NCI-H446 (cell line): ENCODE measurements around the gene DDR2.
A peak's percentile ranks its signal among the peaks of the same experiment; 100 is the strongest.

ENCODE experiments used
- DNase-seq, 2 experiments: peaks; one replicate each; lab custom pipeline; 2025; lab: John Stamatoyannopoulos, UW

The DDR2 gene

GRCh38 chr1:162672622-162673260, 40.5 kb downstream of the DDR2 start:
- DNase-seq: peak in 1 of 2 experiments; percentile 42

DNA sequence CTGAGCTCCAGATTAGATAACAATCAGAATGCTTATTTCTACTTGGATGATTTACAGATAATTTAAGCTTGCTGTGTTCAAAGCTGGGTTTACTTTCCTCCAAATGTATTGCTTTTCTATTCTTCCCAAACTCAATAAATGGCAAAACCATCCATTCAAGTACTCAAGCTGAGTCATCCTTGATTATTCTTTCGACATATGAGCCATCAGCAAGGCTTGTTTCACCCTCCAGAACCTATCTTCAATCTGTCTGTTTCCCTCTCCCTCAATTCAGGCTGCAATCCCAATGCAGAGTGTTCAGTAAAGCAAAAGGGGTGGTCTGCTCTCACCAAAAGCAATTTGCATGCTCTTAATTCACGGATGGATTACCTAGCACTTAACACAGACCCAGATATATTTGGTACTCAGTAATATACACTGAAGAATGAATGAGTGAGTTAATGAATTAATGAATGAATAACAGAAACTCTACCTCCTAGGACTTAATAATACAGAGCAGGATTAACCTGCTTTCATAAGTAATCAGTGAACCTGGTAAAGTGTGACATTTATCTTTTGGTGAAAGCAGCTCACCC, 41.9 kb downstream of the DDR2 start:
- DNase-seq: peak in 1 of 2 experiments; percentile 50

DNA sequence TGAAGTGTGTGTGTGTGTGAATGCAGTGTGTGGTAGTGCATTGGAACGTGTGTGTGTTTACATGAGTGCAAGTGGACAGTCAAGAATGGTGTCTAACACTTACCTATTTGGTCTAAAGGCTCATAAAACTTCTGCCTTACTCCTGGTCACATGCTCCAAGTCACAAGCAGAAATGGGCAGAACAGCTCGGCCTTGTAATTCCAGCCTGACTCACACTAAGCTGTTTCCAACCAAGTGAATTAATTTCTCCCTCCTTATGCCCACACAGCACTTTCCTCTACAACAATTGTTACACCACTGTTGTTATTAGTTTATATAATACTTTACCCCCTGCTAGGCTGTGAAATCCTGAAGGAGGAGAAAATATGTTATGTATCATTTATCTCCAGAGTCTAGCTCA, 43.8 kb downstream of the DDR2 start:
- peak in 1 of 2 experiments; percentile 29 for DNase-seq

GRCh38 chr1:162676750-162677149, 44.5 kb downstream of the DDR2 start:
- DNase-seq: peak; percentile 27 to 40

DNA sequence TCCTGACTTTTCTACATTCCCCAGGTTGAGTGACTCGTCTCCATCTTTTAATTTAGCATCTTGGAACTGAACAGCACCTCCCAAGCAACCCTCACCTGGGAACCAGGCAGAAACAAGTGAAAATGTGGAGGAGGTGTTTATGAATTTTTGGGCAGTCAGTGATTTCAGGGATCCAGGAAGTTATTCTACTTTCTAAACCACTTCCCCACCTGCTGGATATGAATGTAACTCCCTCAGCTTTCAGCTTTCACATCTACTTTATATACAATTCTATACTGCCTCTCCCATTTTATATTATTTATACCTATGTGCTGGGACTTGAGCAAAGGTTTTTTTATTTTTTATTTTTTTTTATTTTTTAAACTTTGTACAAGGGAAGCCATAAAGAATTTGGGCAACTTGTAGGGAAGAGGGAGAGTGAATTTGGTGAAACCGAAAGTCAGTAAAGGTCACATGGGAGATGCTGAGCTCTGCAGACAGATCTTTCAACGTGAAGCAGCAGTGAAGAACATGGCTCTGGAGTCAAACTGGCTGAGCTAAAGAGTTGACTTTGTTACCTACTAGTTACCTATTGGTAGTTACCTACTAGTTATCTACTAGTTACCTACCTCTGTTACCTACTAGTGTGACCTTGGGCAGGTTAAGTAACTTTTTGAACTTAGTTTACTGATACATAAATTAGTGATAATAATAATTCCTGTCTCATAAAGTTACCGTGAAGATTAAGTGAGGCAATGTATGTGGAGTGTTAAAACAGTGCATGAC, 45.5 kb downstream of the DDR2 start:
- no peak for DNase-seq

DNA sequence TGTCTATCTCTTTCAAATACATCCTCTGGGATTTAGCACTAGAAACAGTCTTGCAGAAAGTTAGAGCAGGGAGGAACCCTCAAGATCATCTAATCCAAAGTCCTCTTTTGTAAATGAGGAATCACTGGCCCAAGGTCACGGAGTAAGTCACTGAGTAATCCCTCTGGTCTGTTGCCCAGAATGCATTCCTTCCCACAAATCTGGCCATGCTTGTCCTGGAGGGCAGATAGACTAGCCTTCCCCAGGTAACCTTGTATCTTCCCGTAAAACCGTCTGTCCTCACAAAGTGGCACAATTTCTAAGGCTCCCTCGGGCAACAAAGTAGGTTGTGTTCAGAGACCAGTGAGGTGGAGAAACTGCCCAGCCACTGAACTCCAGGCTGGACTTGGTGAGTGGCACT, 46.2 kb downstream of the DDR2 start:
- no peak for DNase-seq

GRCh38 chr1:162679298-162679697, 47.0 kb downstream of the DDR2 start:
- DNase-seq: no peak

DNA sequence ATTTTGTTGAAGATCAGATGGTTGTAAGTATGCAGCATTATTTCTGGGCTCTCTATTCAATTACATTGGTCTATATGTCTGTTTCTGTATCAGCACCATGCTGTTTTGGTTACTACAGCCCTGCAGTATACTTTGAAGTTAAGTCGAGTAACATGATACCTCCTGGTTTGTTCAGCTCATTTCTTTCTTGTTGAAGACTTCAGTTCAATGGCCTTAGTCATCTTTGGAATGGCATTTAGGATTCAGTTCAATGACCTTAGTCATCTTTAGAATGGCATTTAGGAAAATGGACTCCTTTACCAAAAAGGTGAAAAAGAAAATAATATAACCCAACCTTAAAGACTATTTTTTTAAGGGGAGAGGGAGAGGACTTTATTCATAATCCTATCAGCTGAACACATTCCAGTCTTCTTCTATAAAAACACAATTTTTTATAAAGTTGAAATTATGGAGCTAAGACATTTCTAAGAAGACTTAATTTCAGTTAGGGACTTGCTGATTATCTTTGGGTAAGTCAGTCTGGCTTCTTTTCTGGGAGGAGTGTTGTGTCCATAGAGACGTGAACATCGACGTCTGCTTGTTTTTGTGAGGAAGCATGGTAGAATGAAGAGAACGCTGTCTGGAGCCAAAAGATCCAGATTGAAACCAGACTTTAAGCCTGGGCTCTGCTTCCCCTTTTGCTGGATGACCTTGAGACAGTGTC, 48.3 kb downstream of the DDR2 start:
- DNase-seq: no peak

- no peak for DNase-seq
These were observed 48.8 kb downstream of the DDR2 start for GRCh38 chr1:162681122-162681436.

DNA sequence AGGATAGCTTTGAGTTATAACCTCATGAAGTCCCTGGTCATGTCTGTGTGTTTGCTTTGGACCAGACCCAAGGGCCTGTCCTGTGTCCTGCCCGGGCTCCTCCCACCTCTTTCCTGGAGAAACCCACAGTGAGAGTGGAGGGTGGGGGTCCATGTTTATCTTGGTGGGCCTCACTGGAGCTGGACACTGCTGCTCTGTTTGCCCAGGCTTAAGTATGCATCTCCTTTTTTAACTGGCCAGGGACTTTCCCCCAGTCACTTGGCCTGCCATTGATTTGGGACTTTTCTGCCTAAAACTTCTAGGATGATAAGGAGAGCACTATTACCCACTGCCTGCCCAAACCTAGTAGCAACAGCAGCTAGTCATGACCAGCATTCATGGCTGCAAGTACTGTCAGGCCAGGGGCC, 49.8 kb downstream of the DDR2 start:
- DNase-seq: no peak

- no peak for DNase-seq
These were observed 55.6 kb downstream of the DDR2 start for GRCh38 chr1:162687870-162688269.

DNA sequence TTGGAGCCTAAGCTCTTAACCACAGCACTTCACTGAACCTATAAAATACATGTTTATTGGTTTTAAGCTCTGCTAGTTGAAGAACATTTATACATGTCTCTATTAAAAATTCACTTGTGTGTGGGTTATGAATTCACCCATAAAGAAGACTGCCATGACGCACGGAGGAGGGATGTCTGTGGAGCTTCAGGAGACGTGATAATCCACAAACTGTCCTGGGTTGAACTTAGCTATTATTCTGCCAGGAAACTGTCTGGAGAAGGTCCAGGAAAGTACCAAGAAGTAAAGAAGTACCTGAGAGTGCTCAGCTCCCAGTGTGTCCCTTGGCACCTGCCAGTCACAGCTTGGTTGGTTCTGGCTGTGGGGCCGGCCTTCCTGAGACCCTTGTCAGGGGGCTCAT, 56.3 kb downstream of the DDR2 start:
- DNase-seq: peak in 1 of 2 experiments; percentile 42

GRCh38 chr1:162688931-162689330, 56.7 kb downstream of the DDR2 start:
- DNase-seq: no peak

DNA sequence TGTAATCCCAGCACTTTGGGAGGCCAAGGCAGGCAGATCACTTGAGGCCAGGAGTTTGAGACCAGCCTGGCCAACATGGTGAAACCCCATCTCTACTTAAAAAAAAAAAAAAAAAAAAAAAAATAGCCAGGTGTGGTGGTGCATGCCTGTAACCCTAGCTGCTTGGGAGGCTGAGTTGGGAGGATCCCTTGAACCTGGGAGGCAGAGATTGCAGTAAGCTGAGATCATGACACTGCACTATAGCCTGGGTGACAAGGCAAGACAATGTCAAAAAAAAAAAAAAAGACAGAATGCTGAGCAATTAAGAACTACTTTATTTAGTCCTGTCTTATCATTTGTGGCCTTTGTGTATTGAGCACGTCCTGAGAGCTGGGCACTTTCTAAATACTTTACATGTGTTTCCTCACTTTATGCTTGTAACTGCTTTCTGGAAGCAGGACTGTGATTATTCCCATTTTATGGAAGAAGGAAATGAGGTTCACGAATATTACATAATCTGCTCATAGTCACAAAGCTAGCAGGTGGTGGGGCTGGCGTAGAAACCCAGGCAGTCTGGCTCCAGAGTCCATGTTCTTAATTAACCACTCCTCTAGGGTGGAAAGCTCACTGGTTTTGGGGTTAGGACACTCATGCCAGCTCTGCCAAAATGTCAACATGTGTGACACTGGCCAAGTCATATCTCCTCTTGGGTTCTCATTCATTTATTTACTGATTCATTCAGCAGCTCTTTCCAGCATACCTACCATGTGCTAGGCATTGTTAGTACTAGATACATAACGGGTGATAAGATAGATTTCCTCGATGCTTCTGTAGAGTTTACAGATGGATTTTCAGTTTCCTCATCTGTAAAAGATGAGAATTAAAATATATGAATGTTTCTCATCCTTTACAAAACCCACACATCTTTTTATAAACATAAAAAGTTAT, 57.7 kb downstream of the DDR2 start:
- peak; percentile 62 to 87 for DNase-seq

GRCh38 chr1:162690672-162691434, 58.6 kb downstream of the DDR2 start:
- peak; percentile 79 to 86 for DNase-seq

- DNase-seq: no peak
These were observed 59.8 kb downstream of the DDR2 start for GRCh38 chr1:162691999-162692575.

DNA sequence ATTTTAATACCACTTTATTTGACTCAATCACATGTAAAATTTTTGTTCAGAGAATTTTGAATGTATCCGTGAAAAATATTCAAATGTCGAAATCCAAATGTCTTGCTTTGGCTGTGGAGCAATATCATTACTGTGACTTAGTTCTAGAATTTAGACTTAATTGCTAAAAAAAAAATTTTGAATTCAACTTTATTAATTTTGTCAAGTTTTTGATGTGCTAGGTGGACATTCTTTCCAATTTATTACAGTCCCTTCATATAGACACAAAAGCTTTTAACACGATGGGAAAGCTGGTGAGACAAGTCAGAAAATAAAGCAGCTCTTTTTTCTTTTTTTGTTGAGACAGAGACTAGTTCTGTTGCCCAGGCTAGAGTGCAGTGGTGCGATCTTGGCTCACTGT, 62.6 kb downstream of the DDR2 start:
- DNase-seq: no peak

GRCh38 chr1:162695687-162696086, 63.4 kb downstream of the DDR2 start:
- no peak for DNase-seq

GRCh38 chr1:162696286-162696862, 64.1 kb downstream of the DDR2 start:
- DNase-seq: peak; percentile 99
